Measurements from ENCODE around the gene SYCP2L.
"Not testable (repeated sequence)": the region's sequence is repeated elsewhere in the genome, so short reads cannot be mapped to it uniquely, and the experiment has no call there.

Gene SYCP2L

DNA sequence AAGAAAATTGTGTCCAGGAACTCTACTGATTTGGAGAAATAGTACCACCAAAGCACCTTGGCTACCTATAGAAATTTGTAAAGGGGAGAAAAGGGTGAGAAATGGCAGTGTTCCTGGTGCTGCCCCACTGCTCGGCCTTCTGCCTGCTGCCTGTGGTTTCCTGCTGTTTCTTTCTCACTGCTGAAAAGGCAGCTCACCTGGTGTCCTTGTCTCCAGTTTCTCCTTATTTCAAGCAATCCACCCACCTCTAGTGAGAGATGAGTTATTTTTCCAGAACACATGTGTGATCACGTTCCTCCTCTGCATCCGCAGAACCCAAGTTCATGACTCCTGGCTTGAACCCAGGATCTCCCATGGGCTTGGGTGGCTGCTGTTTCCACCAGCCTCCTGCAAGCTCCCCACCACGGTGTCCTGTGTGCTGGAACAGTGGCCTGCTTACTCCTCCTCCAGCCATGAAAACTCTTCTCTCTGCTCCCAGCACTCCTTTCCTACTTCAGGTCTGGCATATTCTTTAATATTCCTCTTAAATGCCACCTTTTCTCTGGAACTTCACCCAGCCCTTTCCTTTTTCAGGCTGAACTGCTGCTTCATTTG is 108.4 kb downstream of the SYCP2L start:
- no peak for TF ChIP-seq CTCF (IDR thresholded peaks at IDR 0.05; ENCODE audit: borderline replicate concordance, control extremely low read depth, extremely low read depth, insufficient read depth, missing control alignments)
- in situ Hi-C loops (cut with MboI; ENCODE audit: low sequenced_read_pairs, unreplicated experiment), result no loop called here
- DNase-seq (ENCODE audit: low spot score), result no peak

- no peak for DNase-seq (ENCODE audit: low spot score)
- TF ChIP-seq CTCF (IDR thresholded peaks at IDR 0.05; ENCODE audit: borderline replicate concordance, control extremely low read depth, extremely low read depth, insufficient read depth, missing control alignments), result no peak
- in situ Hi-C loops (cut with MboI; ENCODE audit: low sequenced_read_pairs, unreplicated experiment), result no loop called here
These were observed 113.1 kb downstream of the SYCP2L start for GRCh38 chr6:10999994-11000393.

DNA sequence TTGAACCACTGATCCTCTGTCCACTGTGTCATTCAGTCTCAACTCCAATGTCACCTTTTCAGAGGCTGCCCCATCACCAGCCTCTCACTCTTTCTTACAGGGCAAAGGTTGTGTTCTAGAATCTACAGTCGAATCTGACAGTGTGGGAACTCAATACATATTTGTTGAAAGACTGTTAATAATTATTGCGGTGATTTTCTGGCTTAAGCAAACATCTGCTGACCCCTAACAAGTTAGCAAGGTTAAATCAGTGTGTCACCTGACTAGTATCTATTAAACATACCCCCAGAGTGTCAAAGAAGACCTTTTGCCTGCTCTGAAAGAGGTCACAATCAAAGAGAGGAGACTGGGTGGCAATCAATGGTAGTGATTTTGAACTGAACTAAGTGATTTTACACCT is 115.3 kb downstream of the SYCP2L start:
- DNase-seq (ENCODE audit: low spot score), result no peak
- in situ Hi-C loops (cut with MboI; ENCODE audit: low sequenced_read_pairs, unreplicated experiment), result no loop called here
- TF ChIP-seq CTCF (IDR thresholded peaks at IDR 0.05; ENCODE audit: borderline replicate concordance, control extremely low read depth, extremely low read depth, insufficient read depth, missing control alignments), result no peak

- DNase-seq (ENCODE audit: low spot score); in situ Hi-C loops (cut with MboI; ENCODE audit: low sequenced_read_pairs, unreplicated experiment): not testable (repeated sequence)
These were observed 116.4 kb downstream of the SYCP2L start for GRCh38 chr6:11003297-11003696.

GRCh38 chr6:11006061-11006460 is 119.2 kb downstream of the SYCP2L start:
- in situ Hi-C loops (cut with MboI; ENCODE audit: low sequenced_read_pairs, unreplicated experiment), result no loop called here
- no peak for TF ChIP-seq CTCF (IDR thresholded peaks at IDR 0.05; ENCODE audit: borderline replicate concordance, control extremely low read depth, extremely low read depth, insufficient read depth, missing control alignments)
- DNase-seq (ENCODE audit: low spot score), result no peak

GRCh38 chr6:11007715-11008608 is 121.1 kb downstream of the SYCP2L start:
- no peak for DNase-seq (ENCODE audit: low spot score)
- in situ Hi-C loops (cut with MboI; ENCODE audit: low sequenced_read_pairs, unreplicated experiment), result no loop called here
- no peak for TF ChIP-seq CTCF (IDR thresholded peaks at IDR 0.05; ENCODE audit: borderline replicate concordance, control extremely low read depth, extremely low read depth, insufficient read depth, missing control alignments)

DNA sequence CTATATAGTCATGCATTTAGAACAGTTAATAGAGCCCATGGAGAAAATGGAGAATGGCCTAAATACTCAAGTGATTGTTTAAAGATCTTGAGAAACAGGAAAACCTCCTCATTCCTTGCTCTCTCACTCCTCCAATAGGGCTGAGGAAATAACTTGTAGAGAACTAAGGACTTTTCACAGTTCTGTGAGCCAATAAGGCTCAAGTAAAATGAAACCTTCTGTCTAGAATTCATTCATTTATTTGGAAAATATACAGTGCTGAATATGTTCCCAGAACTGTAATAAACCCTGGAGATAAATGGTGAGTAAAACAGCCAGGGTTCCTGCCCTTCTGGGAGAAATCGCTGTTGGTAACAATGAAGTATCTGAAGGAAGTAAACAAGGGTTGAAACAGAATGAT is 122.0 kb downstream of the SYCP2L start:
- no peak for DNase-seq (ENCODE audit: low spot score)
- in situ Hi-C loops (cut with MboI; ENCODE audit: low sequenced_read_pairs, unreplicated experiment), result no loop called here
- no peak for TF ChIP-seq CTCF (IDR thresholded peaks at IDR 0.05; ENCODE audit: borderline replicate concordance, control extremely low read depth, extremely low read depth, insufficient read depth, missing control alignments)

Data from GM13976 (cell line).